ENCODE results near the gene SNHG17. TPM values are rescaled to one million over a fixed set of nuclear protein-coding genes. Genes with fewer than 3 reads are reported as not detected.

Gene SNHG17
- total RNA-seq, 4 donors from 2014 or later = 16.4 to 60.9 (median 34.3) TPM

DNA sequence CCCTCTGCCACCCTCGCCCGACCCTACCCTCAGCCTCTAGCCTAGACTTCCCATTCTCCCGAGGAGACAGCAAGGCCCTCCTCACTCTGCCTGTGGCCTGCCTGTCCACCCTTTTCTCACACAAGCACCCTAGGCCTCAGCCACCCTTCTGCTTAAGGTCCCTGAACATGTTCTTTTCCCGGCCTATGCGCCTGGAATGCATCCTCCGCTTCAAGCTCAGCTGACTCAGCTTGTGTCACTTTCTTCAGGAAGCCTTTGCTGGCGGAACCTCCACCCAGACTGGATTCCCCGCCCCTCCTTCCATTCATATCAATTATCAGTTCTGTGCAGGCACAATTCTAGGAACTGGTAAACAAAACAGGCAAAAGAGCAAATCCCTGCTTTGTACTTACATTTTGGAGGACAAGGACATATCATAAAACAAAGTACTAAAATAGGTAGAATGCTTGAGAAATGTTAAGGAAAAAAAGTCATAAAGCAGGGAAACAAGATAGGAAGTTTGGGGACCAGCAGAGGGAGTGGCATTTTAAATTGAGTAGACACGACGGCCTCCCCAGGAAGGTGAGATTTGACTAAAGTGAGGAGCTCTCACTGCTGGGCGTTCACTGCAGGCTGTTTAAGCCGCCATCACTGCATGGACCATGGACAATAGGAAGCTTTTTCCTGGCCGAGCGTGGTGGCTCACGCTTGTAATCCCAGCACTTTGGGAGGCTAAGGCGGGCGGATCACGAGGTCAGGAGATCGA lies 17.9 kb upstream of the SNHG17 start:
- 88 to 89% methylated on average over 19 of the region's 19 CpGs for WGBS, 2 donors
- H3K4me1 ChIP-seq = peaks cover 0 to 5% (median 0%) of the 10 kb centered on the region in 4 donors
- no peaks in the 10 kb centered on the region for H3K9me3 ChIP-seq
- H3K36me3 ChIP-seq = peaks cover 0 to 46% (median 0%) of the 10 kb centered on the region in 3 donors
- peak overlapping the region in 2 of 4 donors; percentile 1 to 6 for H3K27ac ChIP-seq
- no peak for TF ChIP-seq POLR2A (IDR thresholded peaks at IDR 0.05)
- TF ChIP-seq, protein P1, sequence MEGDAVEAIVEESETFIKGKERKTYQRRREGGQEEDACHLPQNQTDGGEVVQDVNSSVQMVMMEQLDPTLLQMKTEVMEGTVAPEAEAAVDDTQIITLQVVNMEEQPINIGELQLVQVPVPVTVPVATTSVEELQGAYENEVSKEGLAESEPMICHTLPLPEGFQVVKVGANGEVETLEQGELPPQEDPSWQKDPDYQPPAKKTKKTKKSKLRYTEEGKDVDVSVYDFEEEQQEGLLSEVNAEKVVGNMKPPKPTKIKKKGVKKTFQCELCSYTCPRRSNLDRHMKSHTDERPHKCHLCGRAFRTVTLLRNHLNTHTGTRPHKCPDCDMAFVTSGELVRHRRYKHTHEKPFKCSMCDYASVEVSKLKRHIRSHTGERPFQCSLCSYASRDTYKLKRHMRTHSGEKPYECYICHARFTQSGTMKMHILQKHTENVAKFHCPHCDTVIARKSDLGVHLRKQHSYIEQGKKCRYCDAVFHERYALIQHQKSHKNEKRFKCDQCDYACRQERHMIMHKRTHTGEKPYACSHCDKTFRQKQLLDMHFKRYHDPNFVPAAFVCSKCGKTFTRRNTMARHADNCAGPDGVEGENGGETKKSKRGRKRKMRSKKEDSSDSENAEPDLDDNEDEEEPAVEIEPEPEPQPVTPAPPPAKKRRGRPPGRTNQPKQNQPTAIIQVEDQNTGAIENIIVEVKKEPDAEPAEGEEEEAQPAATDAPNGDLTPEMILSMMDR (IDR thresholded peaks at IDR 0.05) = no peak
- TF ChIP-seq EP300 (IDR thresholded peaks at IDR 0.05) = no peak
- no peak overlapping the region for H3K4me3 ChIP-seq
- H3K27me3 ChIP-seq = no peaks in the 10 kb centered on the region
- no peak for DNase-seq (ENCODE audit: low spot score in 2 of 2)

DNA sequence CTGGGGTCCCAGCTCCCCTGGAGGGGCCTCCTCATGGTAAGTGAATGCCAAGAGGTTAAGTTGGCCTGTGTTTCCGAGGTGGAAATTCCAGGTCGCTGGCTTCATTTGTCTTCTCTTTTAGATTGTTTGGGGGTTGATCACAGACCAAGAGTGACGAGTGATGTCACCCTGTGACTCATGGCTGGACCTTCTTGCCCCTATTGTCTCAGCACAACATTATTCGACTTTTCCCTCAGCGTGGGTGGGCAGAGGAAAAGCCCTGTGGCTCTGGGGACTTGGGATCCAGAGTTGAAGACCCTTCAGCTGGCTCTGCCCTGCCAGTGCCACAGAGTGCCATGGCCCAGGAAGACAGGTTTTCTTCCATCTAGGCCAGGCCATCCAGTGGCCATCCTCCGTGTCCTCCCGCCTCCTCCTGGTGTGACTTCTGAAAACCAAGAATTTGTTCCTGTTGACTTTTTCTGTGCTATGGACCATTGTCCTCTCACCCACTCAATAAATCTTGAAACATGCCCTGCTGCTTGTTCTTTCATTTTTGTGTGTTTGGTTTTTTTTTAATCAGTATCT lies 15.4 kb upstream of the SNHG17 start:
- TF ChIP-seq EP300 (IDR thresholded peaks at IDR 0.05) = no peak
- TF ChIP-seq, protein P1 (IDR thresholded peaks at IDR 0.05) = no peak
- TF ChIP-seq POLR2A (IDR thresholded peaks at IDR 0.05) = no peak
- Histone ChIP-seq H3K27me3 (no peaks in the 10 kb centered on the region), H3K9me3 (no peaks in the 10 kb centered on the region), H3K27ac (peak overlapping the region in 1 of 4 donors; percentile 55), H3K4me3 (no peak overlapping the region), H3K36me3 (peaks cover 0 to 48% (median 0%) of the 10 kb centered on the region in 3 donors), H3K4me1 (peaks cover 0 to 23% (median 7%) of the 10 kb centered on the region in 4 donors)
- WGBS, 2 donors = 51 to 57% methylated on average over 7 of the region's 7 CpGs
- no peak for DNase-seq (ENCODE audit: low spot score in 2 of 2)

DNA sequence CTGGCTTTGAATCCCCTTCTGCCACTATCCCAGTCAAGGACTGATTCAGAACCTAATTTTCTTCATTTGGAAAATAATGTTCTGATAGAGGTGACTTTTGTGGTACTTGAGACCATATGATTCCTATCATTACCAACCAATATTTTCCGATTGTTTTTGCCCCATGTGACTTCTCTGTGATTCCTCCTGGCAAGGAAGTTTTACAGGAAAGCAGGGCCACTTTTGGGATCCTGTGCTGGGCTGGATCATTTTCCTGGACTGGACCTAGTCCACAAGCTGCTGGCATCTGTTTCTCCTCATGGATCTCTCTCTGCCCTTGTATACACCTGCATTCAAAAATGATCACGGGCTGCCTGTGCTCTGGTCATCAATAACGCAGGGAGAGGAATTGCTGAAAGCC lies 13.9 kb upstream of the SNHG17 start:
- Histone ChIP-seq H3K27me3 (no peaks in the 10 kb centered on the region), H3K4me1 (peaks cover 0 to 23% (median 7%) of the 10 kb centered on the region in 4 donors), H3K9me3 (no peaks in the 10 kb centered on the region), H3K36me3 (peaks cover 0 to 48% (median 0%) of the 10 kb centered on the region in 3 donors), H3K27ac (no peak overlapping the region), H3K4me3 (no peak overlapping the region)
- TF ChIP-seq POLR2A (IDR thresholded peaks at IDR 0.05) (no peak), EP300 (IDR thresholded peaks at IDR 0.05) (no peak)
- TF ChIP-seq, protein P1 (IDR thresholded peaks at IDR 0.05) = no peak
- 87 to 91% methylated on average over 3 of the region's 3 CpGs for WGBS, 2 donors
- no peak for DNase-seq (ENCODE audit: low spot score in 2 of 2)

DNA sequence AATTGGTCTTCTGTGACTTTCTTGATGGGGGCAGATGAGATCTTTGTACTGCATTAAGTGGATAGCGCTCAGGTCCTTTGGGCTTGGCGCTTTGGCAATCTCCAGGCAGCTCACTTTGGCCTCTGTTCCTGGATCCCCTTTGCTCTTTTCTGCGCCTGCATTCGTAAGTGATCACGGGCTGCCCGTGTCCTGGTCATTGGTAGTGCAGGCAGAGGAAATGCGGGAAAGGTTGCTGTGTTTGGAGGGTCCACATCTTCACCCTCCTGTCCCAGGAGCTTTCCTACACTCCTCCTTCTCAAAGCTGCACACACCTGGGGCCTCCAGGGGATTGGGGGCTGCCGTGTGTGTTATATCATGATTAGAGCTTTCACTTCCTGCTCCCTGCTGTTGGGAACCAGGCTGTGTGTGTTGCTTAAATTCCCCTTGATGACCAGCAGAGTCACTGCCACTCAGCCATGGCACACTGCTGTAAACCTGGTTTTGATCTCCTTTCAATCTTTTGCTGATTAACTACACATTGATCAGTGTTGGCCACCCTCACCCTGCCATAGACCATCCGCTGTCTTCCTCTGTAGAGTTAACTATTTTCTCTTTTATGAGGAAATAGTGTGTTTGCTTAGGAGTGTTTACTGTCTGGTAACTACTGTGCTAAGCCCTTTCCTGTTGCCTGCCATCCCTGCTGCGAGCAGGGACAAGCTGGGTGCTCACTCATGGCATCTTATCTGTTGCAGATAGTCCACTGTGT lies 13.0 kb upstream of the SNHG17 start:
- peaks cover 0 to 23% (median 7%) of the 10 kb centered on the region in 4 donors for H3K4me1 ChIP-seq
- H3K9me3 ChIP-seq = no peaks in the 10 kb centered on the region
- 87 to 91% methylated on average over 10 of the region's 10 CpGs for whole genome bisulfite sequencing, 2 donors
- no peak for TF ChIP-seq POLR2A (IDR thresholded peaks at IDR 0.05)
- TF ChIP-seq, protein P1 (IDR thresholded peaks at IDR 0.05) = no peak
- TF ChIP-seq EP300 (IDR thresholded peaks at IDR 0.05) = no peak
- no peaks in the 10 kb centered on the region for H3K27me3 ChIP-seq
- no peak overlapping the region for H3K27ac ChIP-seq
- H3K36me3 ChIP-seq = peaks cover 0 to 48% (median 0%) of the 10 kb centered on the region in 3 donors
- DNase-seq (ENCODE audit: low spot score in 2 of 2) = no peak
- H3K4me3 ChIP-seq = no peak overlapping the region
